HEK293 (cell line): ENCODE measurements around the gene STK32C.

Source experiments
- CTCF ChIA-PET: fragments of 350-600 bp; formaldehyde crosslinking; extraction: SDS; loops from one replicate; lab custom pipeline; 2021; ENCODE audit warnings: antibody characterized with exemption; lab: Yijun Ruan, JAX
- POLR2A ChIA-PET: fragments of 300-600 bp; formaldehyde crosslinking; extraction: SDS; loops from one replicate; lab custom pipeline; 2020; ENCODE audit warnings: antibody characterized with exemption, inconsistent platforms; lab: Yijun Ruan, JAX
- H3K27ac ChIP-seq: fragments of 200-500 bp; sonication (Bioruptor generic); 2 replicates; pipeline ENCODE4 v1.5.1; 2014; ENCODE audit warnings: low read depth, low read length, control low read depth, inconsistent platforms; ENCODE audit errors: extremely low read depth
- H3K36me3 ChIP-seq, 2 experiments: fragments of 200-500 bp in 1 of 2; sonication (Bioruptor generic) in 1 of 2; 1 replicate in 1 of 2; 2 replicates in 1 of 2; pipeline ENCODE4 v1.5.1; 2014 to 2017; ENCODE audit warnings: inconsistent platforms in 2 of 2, low read length in 2 of 2; ENCODE audit not compliant: control insufficient read depth in 2 of 2, insufficient read depth in 1 of 2
- H3K4me1 ChIP-seq: fragments of 200-500 bp; sonication (Bioruptor generic); 2 replicates; pipeline ENCODE4 v1.5.1; 2014; ENCODE audit warnings: mild to moderate bottlenecking, low read length, inconsistent platforms; ENCODE audit not compliant: control insufficient read depth, insufficient read depth
- H3K4me3 ChIP-seq: 2 replicates; pipeline ENCODE4 v1.5.1; 2011; ENCODE audit warnings: low read depth, mild to moderate bottlenecking, control low read depth, low read length, moderate library complexity
- H3K9me3 ChIP-seq: fragments of 200-500 bp; sonication (Bioruptor generic); 2 replicates; pipeline ENCODE4 v1.5.1; 2014; ENCODE audit warnings: low read depth, low read length, inconsistent platforms; ENCODE audit not compliant: control insufficient read depth, insufficient read depth
- FEZF1 ChIP-seq: fragments of 450-650 bp; formaldehyde crosslinking; IDR thresholded peaks from 2 replicates; pipeline ENCODE4 v1.5.1; 2016; ENCODE audit warnings: missing biosample characterization, missing genetic modification characterization
- KLF16 ChIP-seq: fragments of 450-650 bp; formaldehyde crosslinking; IDR thresholded peaks from 2 replicates; pipeline ENCODE4 v1.5.1; 2017; ENCODE audit warnings: missing biosample characterization, missing genetic modification characterization
- KLF8 ChIP-seq: fragments of 450-650 bp; formaldehyde crosslinking; IDR thresholded peaks from 2 replicates; pipeline ENCODE4 v1.5.1; 2016; ENCODE audit warnings: missing biosample characterization, missing genetic modification characterization
- SP2 ChIP-seq: fragments of 450-650 bp; formaldehyde crosslinking; IDR thresholded peaks from 2 replicates; pipeline ENCODE4 v1.5.1; 2016; ENCODE audit warnings: missing biosample characterization, missing genetic modification characterization
- ZEB2 ChIP-seq: fragments of 450-650 bp; formaldehyde crosslinking; IDR thresholded peaks from 2 replicates; pipeline ENCODE4 v1.5.1; 2016; ENCODE audit warnings: missing biosample characterization, missing genetic modification characterization
- ZNF112 ChIP-seq: fragments of 450-650 bp; formaldehyde crosslinking; IDR thresholded peaks from 2 replicates; pipeline ENCODE4 v1.5.0; 2017; ENCODE audit warnings: missing biosample characterization, missing genetic modification characterization
- ZNF174 ChIP-seq: fragments of 450-650 bp; formaldehyde crosslinking; IDR thresholded peaks from 2 replicates; pipeline ENCODE4 v1.5.0; 2017; ENCODE audit warnings: missing biosample characterization, mild to moderate bottlenecking, missing genetic modification characterization
- ZNF404 ChIP-seq: fragments of 450-650 bp; formaldehyde crosslinking; IDR thresholded peaks from 2 replicates; pipeline ENCODE4 v1.5.1; 2017; ENCODE audit warnings: missing biosample characterization, missing genetic modification characterization
- ZNF558 ChIP-seq: fragments of 450-650 bp; formaldehyde crosslinking; IDR thresholded peaks from 2 replicates; pipeline ENCODE4 v1.5.1; 2016; ENCODE audit warnings: missing biosample characterization, missing genetic modification characterization
- ZNF624 ChIP-seq: fragments of 450-650 bp; formaldehyde crosslinking; IDR thresholded peaks from 2 replicates; pipeline ENCODE4 v1.5.1; 2017; ENCODE audit warnings: missing biosample characterization, missing genetic modification characterization
- ZNF792 ChIP-seq: fragments of 450-650 bp; formaldehyde crosslinking; IDR thresholded peaks from 2 replicates; pipeline ENCODE4 v1.5.1; 2016; ENCODE audit warnings: missing biosample characterization, missing genetic modification characterization
- TF ChIP-seq, protein P1 (sequence below): fragments of 450-650 bp; formaldehyde crosslinking; IDR thresholded peaks from 2 replicates; pipeline ENCODE4 v1.5.1; 2016; ENCODE audit warnings: missing biosample characterization, missing genetic modification characterization
- TF ChIP-seq, protein P2 (sequence below): fragments of 450-650 bp; formaldehyde crosslinking; IDR thresholded peaks from 2 replicates; pipeline ENCODE4 v1.5.1; 2017; ENCODE audit warnings: missing biosample characterization, mild to moderate bottlenecking, missing genetic modification characterization, moderate library complexity
- TF ChIP-seq, protein P3 (sequence below): fragments of 450-650 bp; formaldehyde crosslinking; conservative IDR thresholded peaks from 2 replicates; pipeline ENCODE4 v1.5.1; 2016; ENCODE audit warnings: low read depth, missing biosample characterization, missing genetic modification characterization

STK32C gene

DNA sequence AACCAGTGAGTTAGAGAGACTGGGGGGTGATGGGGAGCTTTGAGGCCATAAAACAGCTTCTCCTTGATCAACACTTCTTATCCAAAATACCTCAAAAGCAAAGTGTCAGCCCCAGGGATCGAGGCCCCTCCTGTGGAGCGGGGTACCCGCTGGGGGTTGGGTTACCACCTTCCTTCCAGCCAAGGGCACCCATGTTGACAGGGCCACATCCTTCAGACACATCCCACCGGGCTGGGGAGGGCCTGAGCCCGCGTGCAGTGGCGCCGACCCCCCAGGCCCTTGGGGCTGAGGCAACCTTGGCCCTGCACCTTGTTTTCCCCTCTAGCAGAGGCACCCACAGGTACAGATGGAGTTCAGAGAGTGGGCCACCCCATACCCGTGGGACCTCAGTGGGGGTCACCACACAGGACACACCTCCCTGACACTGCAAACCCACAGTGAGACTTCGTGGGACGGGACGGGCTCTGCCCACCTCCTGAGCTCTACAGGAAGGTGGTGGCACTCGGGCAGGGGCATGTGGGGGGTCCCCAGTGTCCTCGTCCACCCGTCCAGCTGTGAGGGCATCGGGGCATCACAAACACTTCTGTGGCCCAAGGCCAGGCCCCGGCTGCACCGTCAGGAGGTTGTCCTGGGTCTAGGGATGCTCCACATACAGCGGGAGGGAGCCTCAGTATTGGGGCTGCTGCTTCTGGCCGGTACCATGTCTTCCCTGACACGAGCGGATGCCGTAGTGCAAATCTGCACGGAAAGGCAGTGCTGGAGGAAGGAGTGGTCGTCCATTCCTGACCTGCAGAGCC, 110.3 kb downstream of the STK32C start:
- H3K36me3 ChIP-seq, result no peaks in the 10 kb centered on the region
- POLR2A ChIA-PET, result no interaction called here
- CTCF ChIA-PET, result no interaction called here
- H3K9me3 ChIP-seq, result no peaks in the 10 kb centered on the region
- TF ChIP-seq, protein P1, sequence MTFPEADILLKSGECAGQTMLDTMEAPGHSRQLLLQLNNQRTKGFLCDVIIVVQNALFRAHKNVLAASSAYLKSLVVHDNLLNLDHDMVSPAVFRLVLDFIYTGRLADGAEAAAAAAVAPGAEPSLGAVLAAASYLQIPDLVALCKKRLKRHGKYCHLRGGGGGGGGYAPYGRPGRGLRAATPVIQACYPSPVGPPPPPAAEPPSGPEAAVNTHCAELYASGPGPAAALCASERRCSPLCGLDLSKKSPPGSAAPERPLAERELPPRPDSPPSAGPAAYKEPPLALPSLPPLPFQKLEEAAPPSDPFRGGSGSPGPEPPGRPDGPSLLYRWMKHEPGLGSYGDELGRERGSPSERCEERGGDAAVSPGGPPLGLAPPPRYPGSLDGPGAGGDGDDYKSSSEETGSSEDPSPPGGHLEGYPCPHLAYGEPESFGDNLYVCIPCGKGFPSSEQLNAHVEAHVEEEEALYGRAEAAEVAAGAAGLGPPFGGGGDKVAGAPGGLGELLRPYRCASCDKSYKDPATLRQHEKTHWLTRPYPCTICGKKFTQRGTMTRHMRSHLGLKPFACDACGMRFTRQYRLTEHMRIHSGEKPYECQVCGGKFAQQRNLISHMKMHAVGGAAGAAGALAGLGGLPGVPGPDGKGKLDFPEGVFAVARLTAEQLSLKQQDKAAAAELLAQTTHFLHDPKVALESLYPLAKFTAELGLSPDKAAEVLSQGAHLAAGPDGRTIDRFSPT (tag by site-specific recombination), result no peak
- no peak for TF ChIP-seq ZNF558 (tag by site-specific recombination)
- no peak for TF ChIP-seq ZNF404
- no peak for TF ChIP-seq ZNF174
- TF ChIP-seq KLF16 (tag by site-specific recombination), result no peak
- no peak for TF ChIP-seq SP2 (tag by site-specific recombination)
- no peak overlapping the region for H3K27ac ChIP-seq
- no peaks in the 10 kb centered on the region for H3K4me1 ChIP-seq
- H3K4me3 ChIP-seq, result no peak overlapping the region

DNA sequence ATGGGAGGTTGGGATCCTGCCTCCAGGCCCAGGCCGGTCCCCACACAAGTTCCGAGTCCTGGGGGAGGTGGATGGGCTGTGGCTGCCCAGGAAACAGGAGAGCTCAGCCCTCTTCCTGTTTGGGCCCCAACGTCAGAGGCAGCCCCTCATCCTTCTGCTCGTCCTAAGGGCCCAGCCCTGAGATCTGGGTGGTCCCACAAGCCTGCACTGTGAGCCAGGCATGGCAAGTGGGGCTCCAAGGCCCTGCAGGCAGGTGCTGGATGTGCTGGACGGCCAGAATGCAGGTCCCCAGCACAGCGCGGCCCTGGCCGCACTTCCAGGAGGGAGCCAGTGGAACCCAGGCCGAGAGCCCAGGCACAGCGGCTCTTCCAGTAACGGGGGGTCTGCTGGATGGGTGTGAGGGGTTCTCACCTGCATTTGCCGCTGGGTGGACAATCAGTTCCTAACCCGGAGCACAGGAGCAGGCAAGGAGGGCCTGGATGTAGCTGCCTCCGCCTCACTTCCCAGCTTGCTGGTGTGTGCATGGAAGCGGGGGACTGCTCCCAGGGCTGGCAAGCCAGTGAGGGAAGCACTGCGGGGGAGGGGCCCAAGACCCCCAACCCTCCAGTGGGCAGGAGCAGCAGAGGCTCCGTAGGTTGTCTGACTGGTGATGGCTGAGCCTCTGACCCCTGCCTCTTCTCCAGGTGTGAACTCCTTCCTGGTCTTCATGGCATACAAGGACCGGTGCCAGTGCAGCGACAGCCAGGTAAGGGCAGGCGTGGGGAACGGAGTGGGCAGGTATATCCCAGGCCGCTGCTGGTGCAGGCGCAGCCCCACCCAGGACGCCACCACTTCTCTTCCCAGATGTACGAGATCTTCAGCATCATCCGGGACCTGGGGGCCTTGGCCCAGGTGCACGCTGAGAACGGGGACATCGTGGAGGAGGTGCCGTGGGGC, 111.3 kb downstream of the STK32C start:
- H3K9me3 ChIP-seq, result no peaks in the 10 kb centered on the region
- no peak overlapping the region for H3K4me3 ChIP-seq
- POLR2A ChIA-PET, result interaction anchor here (1.0 kb wide), 1 partner anchor 33 kb away, joined by 3 read pairs; no protein-coding TSS in a partner anchor
- H3K4me1 ChIP-seq, result no peaks in the 10 kb centered on the region
- H3K36me3 ChIP-seq, result no peaks in the 10 kb centered on the region
- no peak overlapping the region for H3K27ac ChIP-seq
- CTCF ChIA-PET, result no interaction called here
- no peak for TF ChIP-seq FEZF1 (tag by site-specific recombination)
- TF ChIP-seq, protein P2, sequence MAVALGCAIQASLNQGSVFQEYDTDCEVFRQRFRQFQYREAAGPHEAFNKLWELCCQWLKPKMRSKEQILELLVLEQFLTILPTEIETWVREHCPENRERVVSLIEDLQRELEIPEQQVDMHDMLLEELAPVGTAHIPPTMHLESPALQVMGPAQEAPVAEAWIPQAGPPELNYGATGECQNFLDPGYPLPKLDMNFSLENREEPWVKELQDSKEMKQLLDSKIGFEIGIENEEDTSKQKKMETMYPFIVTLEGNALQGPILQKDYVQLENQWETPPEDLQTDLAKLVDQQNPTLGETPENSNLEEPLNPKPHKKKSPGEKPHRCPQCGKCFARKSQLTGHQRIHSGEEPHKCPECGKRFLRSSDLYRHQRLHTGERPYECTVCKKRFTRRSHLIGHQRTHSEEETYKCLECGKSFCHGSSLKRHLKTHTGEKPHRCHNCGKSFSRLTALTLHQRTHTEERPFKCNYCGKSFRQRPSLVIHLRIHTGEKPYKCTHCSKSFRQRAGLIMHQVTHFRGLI, result no peak

DNA sequence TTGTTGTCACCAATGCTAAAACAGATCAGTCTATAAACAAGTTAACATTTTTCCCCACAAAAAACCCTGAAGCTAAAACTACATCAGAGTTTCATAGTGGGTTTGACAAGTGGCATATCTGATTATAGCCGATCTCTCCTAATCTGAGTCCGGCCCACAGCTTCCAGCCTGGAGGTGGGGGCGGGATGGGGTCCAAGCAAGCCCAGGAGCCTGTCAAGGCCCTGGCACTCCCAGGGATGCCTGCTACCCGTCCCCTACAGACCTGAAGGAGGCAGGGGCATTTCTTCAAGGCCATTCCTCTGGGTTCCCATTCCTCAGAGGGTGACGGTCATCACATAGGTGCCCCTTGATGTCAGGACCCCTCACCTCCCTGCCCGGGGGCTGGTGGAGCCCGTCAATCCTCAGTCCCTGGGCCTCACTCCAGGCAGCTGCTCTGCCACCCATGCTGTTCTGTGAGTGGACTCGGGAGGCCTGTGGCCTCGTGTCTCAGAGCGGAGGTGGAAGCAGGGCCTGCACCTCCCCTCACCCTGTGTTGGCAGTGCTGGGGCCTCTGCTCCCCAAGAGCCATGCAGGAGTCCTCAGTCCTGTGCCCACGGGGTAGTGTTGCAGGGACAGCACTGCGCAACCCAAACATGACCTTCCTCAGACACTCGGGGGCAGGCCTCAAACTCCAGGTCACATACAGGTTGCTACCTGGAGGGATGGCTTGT, 112.2 kb downstream of the STK32C start:
- Histone ChIP-seq H3K4me3 (no peak overlapping the region), H3K9me3 (no peaks in the 10 kb centered on the region), H3K27ac (no peak overlapping the region), H3K4me1 (no peaks in the 10 kb centered on the region), H3K36me3 (no peaks in the 10 kb centered on the region)
- ChIA-PET POLR2A (interaction anchor here (1.0 kb wide), 1 partner anchor 34 kb away, joined by 3 read pairs; no protein-coding TSS in a partner anchor), CTCF (interaction anchor here (0.6 kb wide), 1 partner anchor 13 kb away, joined by 3 read pairs; no protein-coding TSS in a partner anchor)
- TF ChIP-seq ZNF112 (no peak), ZNF624 (tag by site-specific recombination) (no peak), ZNF792 (tag by site-specific recombination) (no peak), KLF8 (tag by site-specific recombination) (no peak), ZEB2 (tag by site-specific recombination) (no peak)
- TF ChIP-seq, protein P3, sequence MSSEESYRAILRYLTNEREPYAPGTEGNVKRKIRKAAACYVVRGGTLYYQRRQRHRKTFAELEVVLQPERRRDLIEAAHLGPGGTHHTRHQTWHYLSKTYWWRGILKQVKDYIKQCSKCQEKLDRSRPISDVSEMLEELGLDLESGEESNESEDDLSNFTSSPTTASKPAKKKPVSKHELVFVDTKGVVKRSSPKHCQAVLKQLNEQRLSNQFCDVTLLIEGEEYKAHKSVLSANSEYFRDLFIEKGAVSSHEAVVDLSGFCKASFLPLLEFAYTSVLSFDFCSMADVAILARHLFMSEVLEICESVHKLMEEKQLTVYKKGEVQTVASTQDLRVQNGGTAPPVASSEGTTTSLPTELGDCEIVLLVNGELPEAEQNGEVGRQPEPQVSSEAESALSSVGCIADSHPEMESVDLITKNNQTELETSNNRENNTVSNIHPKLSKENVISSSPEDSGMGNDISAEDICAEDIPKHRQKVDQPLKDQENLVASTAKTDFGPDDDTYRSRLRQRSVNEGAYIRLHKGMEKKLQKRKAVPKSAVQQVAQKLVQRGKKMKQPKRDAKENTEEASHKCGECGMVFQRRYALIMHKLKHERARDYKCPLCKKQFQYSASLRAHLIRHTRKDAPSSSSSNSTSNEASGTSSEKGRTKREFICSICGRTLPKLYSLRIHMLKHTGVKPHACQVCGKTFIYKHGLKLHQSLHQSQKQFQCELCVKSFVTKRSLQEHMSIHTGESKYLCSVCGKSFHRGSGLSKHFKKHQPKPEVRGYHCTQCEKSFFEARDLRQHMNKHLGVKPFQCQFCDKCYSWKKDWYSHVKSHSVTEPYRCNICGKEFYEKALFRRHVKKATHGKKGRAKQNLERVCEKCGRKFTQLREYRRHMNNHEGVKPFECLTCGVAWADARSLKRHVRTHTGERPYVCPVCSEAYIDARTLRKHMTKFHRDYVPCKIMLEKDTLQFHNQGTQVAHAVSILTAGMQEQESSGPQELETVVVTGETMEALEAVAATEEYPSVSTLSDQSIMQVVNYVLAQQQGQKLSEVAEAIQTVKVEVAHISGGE (tag by site-specific recombination), result no peak
